GM19099 (cell line): ENCODE results near the gene CAVIN1.

Experiments used
- POLR2A ChIP-seq: IDR thresholded peaks from 3 replicates; pipeline ENCODE4 v1.6.1; 2011; ENCODE audit warnings: low read depth; ENCODE audit not compliant: insufficient read length; ENCODE audit errors: extremely low read depth

The CAVIN1 gene

GRCh38 chr17:42411905-42412679, 11.0 kb downstream of the CAVIN1 start:
- no peak for TF ChIP-seq POLR2A

DNA sequence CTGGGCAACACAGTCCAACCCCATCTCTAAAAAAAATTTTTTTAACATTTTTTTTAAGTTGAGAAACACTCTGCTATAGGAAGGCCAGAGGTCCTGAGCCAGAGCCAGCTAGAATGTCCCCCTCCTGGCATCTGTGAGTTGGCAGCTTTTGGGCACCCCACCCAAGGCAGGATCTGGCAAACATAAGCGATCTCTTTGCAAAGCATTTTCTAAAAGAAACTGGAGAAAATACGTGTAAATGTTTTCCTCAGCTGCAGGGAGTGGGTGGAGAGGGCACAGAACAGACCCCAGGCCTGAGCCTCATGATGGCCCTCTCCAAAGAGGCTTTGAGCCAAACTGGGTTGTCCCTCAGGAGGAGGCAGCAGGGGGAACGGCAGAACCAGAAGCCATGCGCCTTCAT, 11.7 kb downstream of the CAVIN1 start:
- no peak for TF ChIP-seq POLR2A

DNA sequence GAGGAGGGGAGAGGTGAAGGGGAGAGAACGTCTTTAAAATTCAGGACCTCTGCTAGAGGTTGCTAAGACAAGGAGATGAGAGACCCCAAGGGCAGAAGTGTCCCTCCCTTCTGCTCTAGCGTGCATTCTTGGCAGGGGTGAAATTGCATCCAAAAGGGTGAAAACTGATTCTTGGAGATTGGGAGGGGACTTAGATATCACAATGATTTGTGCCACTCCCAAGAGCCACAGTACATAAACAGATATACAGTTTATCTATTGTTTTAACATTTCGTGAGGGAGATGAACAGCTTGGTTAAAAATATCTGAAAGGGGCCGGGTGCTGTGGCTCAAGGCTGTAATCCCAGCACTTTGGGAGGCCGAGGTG, 12.8 kb downstream of the CAVIN1 start:
- TF ChIP-seq POLR2A = no peak

- no peak for TF ChIP-seq POLR2A
Measured at GRCh38 chr17:42409523-42410318, 13.3 kb downstream of the CAVIN1 start.

DNA sequence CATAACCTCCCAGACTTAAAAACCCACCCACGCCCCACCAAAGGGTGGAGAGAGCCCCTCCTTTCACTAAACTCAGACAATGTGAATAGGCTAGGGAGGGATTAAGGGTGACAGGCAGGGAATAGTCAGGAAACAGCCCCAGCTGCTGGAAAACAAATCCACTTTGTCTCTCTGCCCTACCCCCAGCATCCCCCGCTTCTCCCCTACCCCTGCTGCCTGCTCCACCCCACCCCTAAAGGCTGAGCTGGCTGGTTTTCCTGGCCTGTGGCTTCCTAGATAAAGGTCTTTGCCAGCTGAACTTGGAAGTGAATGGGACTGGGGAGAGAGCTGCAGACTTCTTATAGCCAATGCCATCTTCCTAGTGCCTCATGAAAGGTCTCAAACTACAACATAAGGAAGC, 15.0 kb downstream of the CAVIN1 start:
- TF ChIP-seq POLR2A = no peak

DNA sequence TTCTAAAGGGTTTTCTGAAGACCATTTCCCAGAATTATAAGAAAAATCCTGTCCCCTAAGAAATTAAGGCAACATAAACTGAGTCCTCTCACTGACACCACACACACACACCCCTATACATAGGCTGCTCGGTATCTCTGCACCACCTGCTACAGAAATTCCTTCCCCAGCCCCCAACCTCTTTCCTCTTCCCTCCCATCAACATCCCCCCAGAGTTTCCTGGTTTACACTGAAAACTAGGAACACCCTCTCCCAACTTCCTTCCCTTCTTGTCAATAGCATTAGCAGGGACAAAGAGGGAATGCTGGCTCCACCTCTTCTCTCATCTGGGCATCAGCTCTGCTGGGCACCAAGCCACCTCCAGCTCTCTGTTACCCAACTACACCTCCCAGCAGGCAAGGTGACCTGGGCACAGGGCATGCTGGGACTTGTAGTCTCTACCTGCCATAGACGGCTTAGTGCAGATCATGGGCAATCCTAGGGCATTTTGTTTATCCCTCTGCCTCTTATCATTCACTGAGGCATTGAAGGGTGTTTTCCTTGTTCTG, 15.7 kb downstream of the CAVIN1 start:
- no peak for TF ChIP-seq POLR2A

GRCh38 chr17:42406615-42407288, 16.3 kb downstream of the CAVIN1 start:
- no peak for TF ChIP-seq POLR2A

DNA sequence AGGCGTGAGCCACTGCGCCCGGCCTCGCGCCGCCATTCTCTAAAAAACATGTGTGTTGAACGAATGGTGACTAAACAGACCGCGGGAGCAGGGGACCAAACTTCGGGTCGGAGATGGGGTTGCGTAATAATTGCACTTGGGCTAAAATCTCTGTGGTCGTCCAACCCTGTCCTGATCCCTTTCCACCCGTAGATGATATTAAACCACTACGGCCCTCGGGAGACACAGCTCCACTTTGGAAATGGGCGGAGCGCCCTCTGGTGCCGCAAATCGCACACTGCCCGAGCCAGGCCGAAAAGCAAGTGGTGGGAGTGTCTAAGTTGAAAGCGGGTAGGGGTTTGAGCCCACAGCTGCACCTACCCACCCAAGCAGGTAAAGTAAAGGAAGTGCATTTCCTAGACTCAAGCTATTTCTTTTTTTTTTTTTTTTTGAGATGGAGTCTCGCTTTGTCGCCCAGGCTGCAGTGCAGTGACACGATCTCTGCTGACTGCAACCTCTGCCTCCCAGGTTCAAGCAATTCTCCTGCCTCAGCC, 17.0 kb downstream of the CAVIN1 start:
- TF ChIP-seq POLR2A = no peak

GRCh38 chr17:42405076-42405475, 18.0 kb downstream of the CAVIN1 start:
- no peak for TF ChIP-seq POLR2A

DNA sequence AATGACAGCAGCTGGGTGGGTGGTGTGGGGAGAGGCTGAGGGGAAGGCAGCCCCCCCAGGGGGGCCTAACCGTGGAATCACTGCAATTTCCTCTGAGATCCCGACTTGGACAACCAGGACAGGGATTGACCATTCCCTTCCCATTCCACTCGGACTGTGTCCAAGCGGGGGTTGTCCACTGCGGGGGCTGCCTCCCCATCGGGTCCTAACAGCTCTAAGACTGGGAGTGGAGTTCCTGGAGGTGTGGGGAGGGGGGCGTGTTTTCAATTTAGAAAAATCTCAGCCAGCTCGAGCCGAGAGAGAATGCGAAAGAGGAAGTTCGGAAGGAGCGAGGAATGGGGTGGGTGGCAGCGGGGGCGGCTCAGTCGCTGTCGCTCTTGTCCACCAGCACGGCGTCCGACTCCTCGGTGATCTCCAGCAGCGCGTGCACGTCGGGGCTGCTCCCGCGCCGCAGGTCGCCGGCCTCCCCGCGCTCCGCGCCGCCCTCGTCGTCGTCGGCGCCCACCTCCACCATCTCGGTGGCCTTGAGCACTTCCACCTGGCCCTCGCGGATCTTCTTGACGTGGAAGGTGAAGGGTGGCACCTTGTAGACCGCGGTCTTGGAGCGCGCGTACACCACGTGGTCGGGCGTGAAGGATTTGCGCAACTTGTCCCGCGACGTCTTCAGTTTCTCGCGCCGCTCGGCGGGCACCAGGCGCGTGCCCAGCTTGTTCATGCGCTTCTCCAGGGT, 18.6 kb downstream of the CAVIN1 start:
- no peak for TF ChIP-seq POLR2A

- TF ChIP-seq POLR2A = no peak
Measured at GRCh38 chr17:42403150-42403549, 19.9 kb downstream of the CAVIN1 start.

- TF ChIP-seq POLR2A = no peak
Measured at GRCh38 chr17:42402117-42402516, 20.9 kb downstream of the CAVIN1 start.

- TF ChIP-seq POLR2A = no peak
Measured at GRCh38 chr17:42399948-42400843, 22.9 kb downstream of the CAVIN1 start.
